GM21737 (cell line): ENCODE measurements around the gene CRAT.

Source experiments
- ATAC-seq: cut with Tn5 transposase; IDR thresholded peaks from one replicate; pipeline ENCODE4 v1.9.1; 2021; ENCODE audit warnings: mild to moderate bottlenecking, moderate library complexity; ENCODE audit not compliant: unreplicated experiment

The CRAT gene

GRCh38 chr9:129094387-129095169 is 16.0 kb downstream of the CRAT start:
- no peak for ATAC-seq

DNA sequence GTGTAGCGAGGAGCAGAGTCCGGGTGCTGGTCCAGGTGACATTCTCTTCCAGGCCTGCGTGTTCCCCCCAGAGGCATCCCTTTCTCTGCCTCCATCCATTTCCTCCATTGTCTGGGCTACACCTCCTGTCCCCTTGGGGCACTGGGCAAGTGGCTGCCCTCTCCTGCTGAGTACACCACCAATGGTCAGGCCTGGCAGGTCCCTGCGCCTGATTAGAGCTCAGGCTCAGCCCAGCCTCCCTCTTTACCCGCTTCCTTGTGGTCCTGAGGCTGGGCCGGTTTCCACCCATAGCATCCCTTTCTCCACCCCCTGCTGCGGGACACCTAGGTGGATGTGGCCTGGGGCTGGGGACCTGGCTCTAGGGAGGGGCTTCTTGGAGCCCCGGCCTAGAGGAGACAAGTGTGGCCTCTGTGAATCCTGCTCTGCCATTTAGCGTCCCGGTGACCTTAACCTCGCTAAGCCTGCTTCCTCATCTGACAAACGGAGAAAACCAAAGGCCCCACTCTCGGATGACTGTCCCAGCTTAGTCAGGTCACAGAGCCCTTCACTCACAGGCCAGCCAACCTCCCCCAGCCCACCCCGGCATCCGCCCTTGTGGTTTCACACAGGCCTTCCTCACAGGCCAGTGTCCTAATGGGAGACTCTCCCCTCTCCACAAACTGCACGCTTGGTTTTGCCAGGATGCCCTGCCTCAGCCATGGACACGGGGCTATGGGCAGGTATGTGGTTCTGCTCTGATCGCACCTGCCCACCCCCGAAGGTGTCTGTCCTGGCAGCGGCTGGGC is 16.8 kb downstream of the CRAT start:
- ATAC-seq: no peak

DNA sequence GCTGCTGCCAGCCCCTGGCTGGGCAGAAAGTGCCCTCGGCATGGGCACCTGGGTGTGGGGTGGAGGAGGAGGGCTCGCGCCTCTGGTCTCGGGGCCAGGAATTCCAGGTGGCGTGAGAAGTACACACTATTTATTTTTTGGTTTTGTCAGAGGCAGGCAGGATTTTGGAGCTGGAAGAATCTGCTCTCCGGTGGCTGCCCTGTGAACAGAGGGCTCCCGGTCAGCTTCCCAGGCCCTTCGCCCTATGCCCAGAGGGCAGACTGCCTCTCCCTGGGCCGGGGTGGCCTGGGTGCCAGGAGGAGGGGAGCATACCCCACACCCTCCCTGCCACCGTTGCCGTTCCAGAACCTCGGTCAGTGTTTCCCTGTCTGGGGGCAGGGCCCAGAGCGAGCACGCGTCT is 21.3 kb downstream of the CRAT start:
- ATAC-seq: no peak

- no peak for ATAC-seq
Measured at GRCh38 chr9:129084087-129084486, 26.5 kb downstream of the CRAT start.

- ATAC-seq: no peak
Measured at GRCh38 chr9:129081388-129081904, 29.1 kb downstream of the CRAT start.

DNA sequence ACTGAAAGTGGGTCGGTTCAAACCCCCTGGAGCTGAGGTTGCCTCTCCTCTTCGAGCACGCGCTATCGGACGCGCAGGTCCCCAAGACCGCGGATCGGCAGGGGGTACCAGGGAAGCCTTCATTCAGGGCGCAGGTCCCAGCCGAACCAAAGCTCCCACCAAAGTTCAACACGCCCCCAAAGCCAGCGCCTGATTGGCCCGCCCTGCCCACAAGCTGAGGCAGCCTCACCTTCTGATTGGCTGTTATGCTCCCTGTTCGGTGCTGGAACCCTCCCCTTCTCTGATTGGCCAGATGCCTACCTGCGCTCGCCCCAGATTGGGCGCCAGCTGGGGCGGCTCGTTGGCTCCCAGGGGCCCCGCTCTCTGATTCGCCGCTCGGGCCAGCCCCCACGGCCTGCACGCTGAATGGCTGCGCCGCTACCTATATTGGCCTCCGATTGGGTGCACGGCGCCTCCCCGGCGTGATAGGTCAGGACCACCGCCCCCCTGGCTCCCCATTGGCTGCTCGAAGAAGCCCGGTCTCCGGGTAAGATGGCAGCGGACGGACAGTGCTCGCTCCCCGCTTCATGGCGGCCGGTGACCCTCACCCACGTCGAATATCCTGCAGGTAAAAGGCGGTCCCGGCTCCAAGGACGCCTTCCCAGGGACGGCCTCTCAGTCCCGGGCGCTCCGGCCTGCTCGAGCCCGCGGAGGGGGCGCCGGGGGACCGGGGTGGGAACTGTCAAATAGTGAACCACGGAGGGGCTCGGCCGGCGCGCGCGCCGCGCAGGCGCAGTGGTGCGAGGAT is 29.8 kb downstream of the CRAT start, which contains the start of gene DOLPP1:
Gene DOLPP1 (plus strand): TSS at position 511 of the 787 bp plus-strand sequence. CDS start 21 bp downstream, at position 532.
- ATAC-seq: peak; percentile 89

DNA sequence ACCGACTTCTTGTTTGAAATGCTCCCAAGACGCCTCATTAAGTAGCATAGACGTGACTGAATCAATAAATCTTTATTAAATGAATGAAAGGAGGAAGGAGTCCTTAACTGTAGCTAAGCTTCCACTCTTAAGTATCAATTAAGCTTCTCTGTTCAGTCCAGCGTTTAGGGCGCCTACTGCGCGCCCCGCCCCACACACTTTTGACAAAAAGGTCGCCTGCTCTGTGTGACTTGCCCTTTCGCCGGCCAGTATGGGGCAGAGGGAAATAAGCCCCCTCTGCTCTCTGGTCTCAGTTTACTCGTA is 30.3 kb downstream of the CRAT start:
- ATAC-seq: no peak

DNA sequence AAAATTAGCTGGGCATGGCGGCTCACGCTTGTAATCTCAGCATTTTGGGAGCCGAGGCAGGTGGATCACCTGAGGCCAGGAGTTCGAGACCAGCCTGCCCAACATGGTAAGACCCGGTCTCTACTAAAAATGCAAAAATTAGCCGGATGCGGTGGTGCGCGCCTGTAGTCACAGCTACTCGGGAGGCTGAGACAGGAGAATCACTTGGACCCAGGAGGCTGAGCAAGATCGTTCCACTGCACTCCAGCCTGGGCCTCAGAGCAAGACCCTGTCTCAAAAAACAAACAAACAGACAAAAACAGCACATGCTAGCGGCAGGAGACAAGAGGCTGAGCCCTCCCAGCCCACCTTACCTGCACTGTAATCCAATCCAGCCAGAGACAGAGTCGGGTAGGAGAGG is 30.8 kb downstream of the CRAT start:
- no peak for ATAC-seq

- ATAC-seq: no peak
Measured at GRCh38 chr9:129078691-129079503, 31.7 kb downstream of the CRAT start.

DNA sequence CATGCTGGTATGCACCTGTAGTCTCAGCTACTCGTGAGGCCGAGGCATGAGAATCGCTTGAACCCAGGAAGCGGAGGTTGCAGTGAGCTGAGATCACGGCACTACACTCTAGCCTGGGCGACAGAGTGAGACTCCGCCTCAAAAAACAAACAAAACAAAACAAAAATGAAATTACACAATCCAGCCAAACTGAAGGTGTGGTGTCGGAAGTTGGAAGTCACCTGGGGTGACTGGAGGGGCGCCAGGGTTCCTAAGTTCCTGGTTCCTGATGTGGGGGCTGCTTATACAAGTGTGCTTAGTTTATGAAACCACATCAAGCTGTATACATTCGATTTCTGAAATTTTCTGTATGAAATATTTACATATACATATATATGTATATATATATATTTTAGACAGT is 33.4 kb downstream of the CRAT start:
- ATAC-seq: no peak

GRCh38 chr9:129076640-129077037 is 34.0 kb downstream of the CRAT start:
- no peak for ATAC-seq

GRCh38 chr9:129075996-129076639 is 34.5 kb downstream of the CRAT start:
- no peak for ATAC-seq

GRCh38 chr9:129074106-129074505 is 36.5 kb downstream of the CRAT start:
- no peak for ATAC-seq

GRCh38 chr9:129073404-129073803 is 37.2 kb downstream of the CRAT start:
- no peak for ATAC-seq

DNA sequence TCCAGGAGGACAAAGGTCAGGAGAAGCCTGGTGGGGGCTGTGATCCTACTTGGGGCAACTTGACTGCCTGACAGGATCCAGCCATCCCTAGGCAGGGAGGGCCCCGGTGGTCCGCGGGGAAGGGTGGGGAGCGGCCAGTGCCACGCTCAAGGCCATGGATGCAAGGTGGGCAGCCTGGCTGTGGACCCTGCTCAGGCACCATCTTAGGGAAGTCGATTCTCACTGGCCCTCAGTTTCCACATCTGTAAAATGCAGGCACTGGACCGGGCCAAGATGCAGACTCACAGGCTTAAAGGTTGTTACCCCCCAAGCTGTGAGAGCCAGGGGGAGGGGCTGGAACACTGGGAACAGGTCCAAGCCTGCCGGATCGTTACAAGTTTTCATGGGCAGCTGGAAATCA is 38.4 kb downstream of the CRAT start:
- ATAC-seq: no peak

GRCh38 chr9:129071526-129072126 is 39.0 kb downstream of the CRAT start:
- ATAC-seq: no peak

DNA sequence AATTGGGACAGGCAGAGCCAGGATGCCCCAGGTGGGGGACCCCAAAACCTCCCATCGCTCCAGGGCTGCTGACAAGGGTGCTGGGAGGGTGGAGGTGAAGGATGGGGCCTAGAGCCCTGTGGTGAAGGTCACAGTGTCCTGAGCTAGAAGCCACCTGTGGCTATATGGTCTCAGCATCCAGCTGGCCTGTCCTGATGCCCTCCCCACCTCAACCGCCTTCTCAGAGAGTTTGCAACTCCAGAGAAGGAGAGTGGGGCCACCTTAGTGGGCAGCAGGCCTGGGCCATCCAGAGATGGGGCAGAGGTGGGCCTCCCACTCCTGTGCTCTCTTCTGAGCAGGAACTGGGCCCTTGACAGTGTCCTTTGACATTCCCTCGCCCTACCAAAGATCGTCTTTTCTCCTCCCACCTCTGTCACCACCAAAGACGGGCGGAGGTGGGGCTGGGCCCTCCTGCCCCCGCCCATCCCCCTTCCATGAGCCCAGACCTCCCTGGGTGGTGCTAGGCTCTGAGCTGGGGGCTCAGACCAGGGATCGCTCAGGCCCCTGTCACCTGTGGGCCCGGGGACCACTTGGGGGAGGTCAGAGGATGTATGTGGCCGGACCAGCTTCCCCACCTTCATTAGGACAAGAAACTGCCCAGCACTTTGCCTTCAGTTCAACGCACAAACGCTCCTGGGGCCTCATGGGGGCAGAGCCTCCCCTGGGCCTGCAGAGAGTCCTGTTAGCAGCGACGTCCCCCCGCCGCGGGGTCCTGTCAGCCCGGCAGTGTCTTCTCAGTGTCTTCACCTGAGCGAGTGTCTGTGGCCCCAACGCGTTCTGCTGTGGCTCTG is 39.7 kb downstream of the CRAT start:
- no peak for ATAC-seq

DNA sequence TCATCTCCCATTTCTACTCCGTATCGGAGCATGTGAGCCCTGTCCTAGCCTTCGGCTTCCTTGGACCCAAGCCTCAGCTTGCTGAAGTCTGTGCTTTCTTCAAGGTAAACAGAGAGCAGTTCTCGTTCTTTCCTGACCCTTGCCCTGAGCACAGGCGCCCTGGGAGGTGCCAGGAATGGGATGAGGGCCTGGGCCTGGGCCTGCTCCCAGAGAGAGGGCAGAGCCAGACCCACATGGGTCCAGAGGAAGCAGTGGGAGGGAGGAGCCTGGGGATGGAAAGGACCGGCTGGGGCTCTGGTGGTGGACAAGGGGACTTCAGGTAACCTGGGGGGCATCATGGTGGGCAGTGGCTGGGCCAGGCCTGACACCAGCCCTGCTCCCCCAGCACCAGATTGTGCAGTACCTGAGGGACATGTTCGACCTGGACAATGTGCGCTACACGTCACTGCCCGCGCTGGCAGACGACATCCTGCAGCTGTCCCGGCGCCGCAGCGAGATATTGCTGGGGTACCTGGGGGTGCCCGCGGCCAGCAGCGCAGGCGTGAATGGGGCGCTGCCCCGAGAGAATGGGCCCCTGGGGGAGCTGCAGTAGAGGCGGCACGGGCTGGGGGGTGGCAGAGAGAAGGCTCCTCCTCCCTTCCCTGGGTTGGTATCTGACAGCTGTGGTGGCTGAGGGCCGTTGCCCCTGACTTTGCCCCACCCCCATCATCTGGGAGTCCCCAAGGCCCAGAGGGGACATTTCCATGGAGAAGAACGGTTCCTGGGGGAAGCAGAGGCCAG is 40.5 kb downstream of the CRAT start:
- ATAC-seq: no peak
